Coronary artery (tissue), 2 donors: ENCODE results near the gene SUV39H2.

Source experiments
- DNase-seq: peaks from one replicate; pipeline ENCODE4 v3.0.0-alpha.2; 2017; ENCODE audit warnings: low spot score
- H3K27ac ChIP-seq, 2 donors: fragments of 200-600 bp; sonication (generic); one replicate each; pipeline ENCODE4 v1.5.1; 2016 to 2019
- H3K4me3 ChIP-seq: fragments of 200-600 bp; sonication (generic); 2 replicates; pipeline ENCODE4 v1.5.1; 2016; ENCODE audit warnings: mild to moderate bottlenecking, moderate library complexity
- CTCF ChIP-seq: fragments of 200-600 bp; sonication (generic); IDR thresholded peaks from one replicate; pipeline ENCODE4 v1.5.1; 2019; ENCODE audit warnings: antibody characterized with exemption

Gene SUV39H2

GRCh38 chr10:14838582-14839304, 39.9 kb upstream of the SUV39H2 start:
- TF ChIP-seq CTCF = no peak
- peak overlapping the region; percentile 90 to 97 for H3K27ac ChIP-seq
- H3K4me3 ChIP-seq = peak overlapping the region; percentile 97
- peak; percentile 76 for DNase-seq

GRCh38 chr10:14839305-14839695, 39.4 kb upstream of the SUV39H2 start:
- Histone ChIP-seq H3K27ac (peak overlapping the region; percentile 90 to 97), H3K4me3 (peak overlapping the region; percentile 97)
- TF ChIP-seq CTCF = no peak
- DNase-seq = no peak

GRCh38 chr10:14840178-14840577, 38.5 kb upstream of the SUV39H2 start:
- Histone ChIP-seq H3K27ac (no peak overlapping the region), H3K4me3 (no peak overlapping the region)
- no peak for TF ChIP-seq CTCF
- no peak for DNase-seq

GRCh38 chr10:14843327-14843988, 35.2 kb upstream of the SUV39H2 start:
- TF ChIP-seq CTCF = no peak
- no peak overlapping the region for H3K27ac ChIP-seq
- H3K4me3 ChIP-seq = no peak overlapping the region
- no peak for DNase-seq

GRCh38 chr10:14844948-14845347, 33.7 kb upstream of the SUV39H2 start:
- Histone ChIP-seq H3K27ac (no peak overlapping the region), H3K4me3 (no peak overlapping the region)
- no peak for TF ChIP-seq CTCF
- DNase-seq = no peak

- no peak overlapping the region for H3K27ac ChIP-seq
- H3K4me3 ChIP-seq = no peak overlapping the region
- no peak for DNase-seq
- no peak for TF ChIP-seq CTCF
Measured at GRCh38 chr10:14852236-14852635, 26.4 kb upstream of the SUV39H2 start.

GRCh38 chr10:14855453-14855852, 23.2 kb upstream of the SUV39H2 start:
- H3K27ac ChIP-seq = no peak overlapping the region
- no peak for TF ChIP-seq CTCF
- no peak for DNase-seq
- no peak overlapping the region for H3K4me3 ChIP-seq
